Muscle of leg (tissue), 11 donors: ENCODE measurements around the gene EVI5L. TPM values are rescaled to one million over a fixed set of nuclear protein-coding genes. Genes with fewer than 3 reads are reported as not detected.

Source experiments
- DNase-seq: peaks from one replicate; pipeline ENCODE4 v3.0.0; 2013
- H3K27ac ChIP-seq: one replicate; pipeline ENCODE4 v1.5.1; 2013; ENCODE audit warnings: mild to moderate bottlenecking, low read length, control low read depth
- H3K27me3 ChIP-seq: one replicate; pipeline ENCODE4 v1.6.1; 2013; ENCODE audit warnings: low read length; ENCODE audit not compliant: control insufficient read depth, insufficient read depth
- H3K36me3 ChIP-seq: one replicate; pipeline ENCODE4 v1.6.1; 2013; ENCODE audit warnings: low read length; ENCODE audit not compliant: control insufficient read depth, insufficient read depth
- H3K4me1 ChIP-seq: one replicate; pipeline ENCODE4 v1.6.1; 2013; ENCODE audit warnings: low read length; ENCODE audit not compliant: control insufficient read depth, insufficient read depth
- H3K4me3 ChIP-seq: one replicate; pipeline ENCODE4 v1.5.1; 2013; ENCODE audit warnings: low read length, control low read depth
- H3K9me3 ChIP-seq: replicated peaks from 2 replicates; pipeline ENCODE4 v1.6.1; 2013; ENCODE audit warnings: low read depth, low read length; ENCODE audit not compliant: control insufficient read depth
- WGBS: methylation state at CpG from one replicate; pipeline ENCODE4 v1.1.5; 2013; ENCODE audit warnings: missing lambda C conversion rate; ENCODE audit not compliant: insufficient coverage; 5-methylcytosine and 5-hydroxymethylcytosine counted together
- polyA plus RNA-seq, 8 donors: library from polyadenylated mRNA; unstranded; fragments of 120-200 nt; gene quantifications; one replicate each; pipeline versions ENCODE4 v1.2.1 to v1.2.3, GENCODE V29; 2013; ENCODE audit warnings: inconsistent platforms in 1 of 8, low replicate concordance in 1 of 8; ENCODE audit not compliant: insufficient read length in 8 of 8, insufficient read depth in 1 of 8
- total RNA-seq: library from RNA; stranded (reverse); fragments of 120-200 nt; gene quantifications from one replicate; pipeline ENCODE4 v1.2.4, GENCODE V29; 2013

The EVI5L gene
- total and polyA plus RNA-seq, 9 donors, result 8.7 to 20.0 (median 15.3) TPM

GRCh38 chr19:7895565-7895964 is 65.5 kb downstream of the EVI5L start:
- DNase-seq, result no peak
- Histone ChIP-seq H3K4me1 (peaks cover 4% of the 10 kb centered on the region), H3K27me3 (peaks cover 5% of the 10 kb centered on the region), H3K27ac (no peak overlapping the region), H3K9me3 (no peaks in the 10 kb centered on the region), H3K36me3 (no peaks in the 10 kb centered on the region), H3K4me3 (no peak overlapping the region)
- 89% methylated on average over 8 of the region's 13 CpGs for WGBS

- no peak for DNase-seq
- Histone ChIP-seq H3K9me3 (no peaks in the 10 kb centered on the region), H3K27me3 (no peaks in the 10 kb centered on the region), H3K27ac (no peak overlapping the region), H3K36me3 (no peaks in the 10 kb centered on the region), H3K4me1 (peaks cover 12% of the 10 kb centered on the region), H3K4me3 (no peak overlapping the region)
- WGBS, result 87% methylated on average over 7 of the region's 11 CpGs
Measured at GRCh38 chr19:7897292-7897691, 67.3 kb downstream of the EVI5L start.

- Histone ChIP-seq H3K9me3 (no peaks in the 10 kb centered on the region), H3K27me3 (no peaks in the 10 kb centered on the region), H3K36me3 (no peaks in the 10 kb centered on the region), H3K4me3 (no peak overlapping the region), H3K4me1 (peaks cover 21% of the 10 kb centered on the region), H3K27ac (no peak overlapping the region)
- DNase-seq, result no peak
- WGBS, result 95% methylated on average over 15 of the region's 16 CpGs
Measured at GRCh38 chr19:7898967-7899366, 68.9 kb downstream of the EVI5L start.

GRCh38 chr19:7899751-7900378 is 69.8 kb downstream of the EVI5L start:
- DNase-seq, result no peak
- no peak overlapping the region for H3K4me3 ChIP-seq
- no peaks in the 10 kb centered on the region for H3K27me3 ChIP-seq
- peaks cover 26% of the 10 kb centered on the region for H3K4me1 ChIP-seq
- no peaks in the 10 kb centered on the region for H3K36me3 ChIP-seq
- no peak overlapping the region for H3K27ac ChIP-seq
- H3K9me3 ChIP-seq, result no peaks in the 10 kb centered on the region
- 87% methylated on average over 34 of the region's 34 CpGs for WGBS

- Histone ChIP-seq H3K4me3 (no peak overlapping the region), H3K27me3 (no peaks in the 10 kb centered on the region), H3K36me3 (peaks cover 3% of the 10 kb centered on the region), H3K27ac (no peak overlapping the region), H3K4me1 (peaks cover 32% of the 10 kb centered on the region), H3K9me3 (no peaks in the 10 kb centered on the region)
- 68% methylated on average over 19 of the region's 21 CpGs for WGBS
- DNase-seq, result peak; percentile 23
Measured at GRCh38 chr19:7900401-7900870, 70.4 kb downstream of the EVI5L start.

GRCh38 chr19:7900931-7901330 is 70.9 kb downstream of the EVI5L start:
- peaks cover 7% of the 10 kb centered on the region for H3K36me3 ChIP-seq
- no peak overlapping the region for H3K4me3 ChIP-seq
- WGBS, result 33% methylated on average over 1 of the region's 3 CpGs
- DNase-seq, result no peak
- H3K27ac ChIP-seq, result no peak overlapping the region
- H3K27me3 ChIP-seq, result no peaks in the 10 kb centered on the region
- no peaks in the 10 kb centered on the region for H3K9me3 ChIP-seq
- H3K4me1 ChIP-seq, result peaks cover 35% of the 10 kb centered on the region

- DNase-seq, result no peak
- H3K27ac ChIP-seq, result no peak overlapping the region
- peaks cover 35% of the 10 kb centered on the region for H3K4me1 ChIP-seq
- 96% methylated on average over 3 of the region's 7 CpGs for WGBS
- no peaks in the 10 kb centered on the region for H3K9me3 ChIP-seq
- peaks cover 11% of the 10 kb centered on the region for H3K36me3 ChIP-seq
- no peaks in the 10 kb centered on the region for H3K27me3 ChIP-seq
- H3K4me3 ChIP-seq, result no peak overlapping the region
Measured at GRCh38 chr19:7901337-7901736, 71.3 kb downstream of the EVI5L start.

- H3K36me3 ChIP-seq, result peaks cover 12% of the 10 kb centered on the region
- WGBS, result 21% methylated on average over 10 of the region's 20 CpGs
Measured at GRCh38 chr19:7902796-7903243, 72.8 kb downstream of the EVI5L start.

GRCh38 chr19:7903244-7904073 is 73.4 kb downstream of the EVI5L start, which contains the start of gene MAP2K7:
MAP2K7 (plus strand) TSS chr19:7903877; CDS start chr19:7903945, 68 bp downstream.
- H3K4me3 ChIP-seq, result peak within 1 kb of the TSS; percentile 84
- under 1% methylated on average over 88 of the region's 89 CpGs for WGBS
- peak within 1 kb of the TSS; percentile 94 for H3K27ac ChIP-seq
- no peaks in the 10 kb centered on the region for H3K27me3 ChIP-seq
- no peaks in the 10 kb centered on the region for H3K9me3 ChIP-seq
- peak; percentile 100 for DNase-seq
- peaks cover 15% of the 10 kb centered on the region for H3K36me3 ChIP-seq
- peaks cover 40% of the 10 kb centered on the region for H3K4me1 ChIP-seq

More at GRCh38 chr19:7902796-7903243, 72.8 kb downstream of the EVI5L start:
- Histone ChIP-seq H3K27me3 (no peaks in the 10 kb centered on the region), H3K4me3 (peak overlapping the region; percentile 77), H3K27ac (peak overlapping the region; percentile 94), H3K9me3 (no peaks in the 10 kb centered on the region), H3K4me1 (peaks cover 40% of the 10 kb centered on the region)
- no peak for DNase-seq
